Ishikawa (cell line): ENCODE measurements around the gene ZDBF2.

Experiments used
- CEBPB ChIP-seq: IDR thresholded peaks from 2 replicates; pipeline ENCODE4 v1.6.1; 2012
- EGR1 ChIP-seq: IDR thresholded peaks from 2 replicates; pipeline ENCODE4 v1.6.1; 2012
- EP300 ChIP-seq: IDR thresholded peaks from 2 replicates; pipeline ENCODE4 v1.6.1; 2012; ENCODE audit warnings: borderline replicate concordance
- FOXM1 ChIP-seq: IDR thresholded peaks from 2 replicates; pipeline ENCODE4 v1.6.1; 2012; ENCODE audit warnings: low read depth, borderline replicate concordance
- NFIC ChIP-seq: IDR thresholded peaks from 2 replicates; pipeline ENCODE4 v1.6.1; 2012
- RAD21 ChIP-seq: IDR thresholded peaks from 2 replicates; pipeline ENCODE4 v1.6.1; 2012; ENCODE audit warnings: low read depth
- TCF12 ChIP-seq: IDR thresholded peaks from 2 replicates; pipeline ENCODE4 v1.6.1; 2012; ENCODE audit warnings: low read depth
- TEAD4 ChIP-seq: IDR thresholded peaks from 2 replicates; pipeline ENCODE4 v1.6.1; 2012
- YY1 ChIP-seq: IDR thresholded peaks from 2 replicates; pipeline ENCODE4 v1.6.1; 2012; ENCODE audit warnings: low read depth
- TF ChIP-seq, protein P1 (sequence below): IDR thresholded peaks from 2 replicates; pipeline ENCODE4 v1.6.1; 2012
- TF ChIP-seq, protein P2 (sequence below): IDR thresholded peaks from 2 replicates; pipeline ENCODE4 v1.6.1; 2012; ENCODE audit warnings: low read depth, mild to moderate bottlenecking
- TF ChIP-seq, protein P3 (sequence below): IDR thresholded peaks from 2 replicates; pipeline ENCODE4 v1.6.1; 2012

GRCh38 chr2:206273905-206274304 is 558 bp upstream of the ZDBF2 start:
- TF ChIP-seq, protein P1, sequence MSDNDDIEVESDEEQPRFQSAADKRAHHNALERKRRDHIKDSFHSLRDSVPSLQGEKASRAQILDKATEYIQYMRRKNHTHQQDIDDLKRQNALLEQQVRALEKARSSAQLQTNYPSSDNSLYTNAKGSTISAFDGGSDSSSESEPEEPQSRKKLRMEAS, result no peak
- TF ChIP-seq CEBPB, result no peak
- no peak for TF ChIP-seq YY1
- TF ChIP-seq RAD21, result no peak
- no peak for TF ChIP-seq EGR1
- TF ChIP-seq EP300, result no peak
- TF ChIP-seq, protein P2, sequence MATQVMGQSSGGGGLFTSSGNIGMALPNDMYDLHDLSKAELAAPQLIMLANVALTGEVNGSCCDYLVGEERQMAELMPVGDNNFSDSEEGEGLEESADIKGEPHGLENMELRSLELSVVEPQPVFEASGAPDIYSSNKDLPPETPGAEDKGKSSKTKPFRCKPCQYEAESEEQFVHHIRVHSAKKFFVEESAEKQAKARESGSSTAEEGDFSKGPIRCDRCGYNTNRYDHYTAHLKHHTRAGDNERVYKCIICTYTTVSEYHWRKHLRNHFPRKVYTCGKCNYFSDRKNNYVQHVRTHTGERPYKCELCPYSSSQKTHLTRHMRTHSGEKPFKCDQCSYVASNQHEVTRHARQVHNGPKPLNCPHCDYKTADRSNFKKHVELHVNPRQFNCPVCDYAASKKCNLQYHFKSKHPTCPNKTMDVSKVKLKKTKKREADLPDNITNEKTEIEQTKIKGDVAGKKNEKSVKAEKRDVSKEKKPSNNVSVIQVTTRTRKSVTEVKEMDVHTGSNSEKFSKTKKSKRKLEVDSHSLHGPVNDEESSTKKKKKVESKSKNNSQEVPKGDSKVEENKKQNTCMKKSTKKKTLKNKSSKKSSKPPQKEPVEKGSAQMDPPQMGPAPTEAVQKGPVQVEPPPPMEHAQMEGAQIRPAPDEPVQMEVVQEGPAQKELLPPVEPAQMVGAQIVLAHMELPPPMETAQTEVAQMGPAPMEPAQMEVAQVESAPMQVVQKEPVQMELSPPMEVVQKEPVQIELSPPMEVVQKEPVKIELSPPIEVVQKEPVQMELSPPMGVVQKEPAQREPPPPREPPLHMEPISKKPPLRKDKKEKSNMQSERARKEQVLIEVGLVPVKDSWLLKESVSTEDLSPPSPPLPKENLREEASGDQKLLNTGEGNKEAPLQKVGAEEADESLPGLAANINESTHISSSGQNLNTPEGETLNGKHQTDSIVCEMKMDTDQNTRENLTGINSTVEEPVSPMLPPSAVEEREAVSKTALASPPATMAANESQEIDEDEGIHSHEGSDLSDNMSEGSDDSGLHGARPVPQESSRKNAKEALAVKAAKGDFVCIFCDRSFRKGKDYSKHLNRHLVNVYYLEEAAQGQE, result no peak
- TF ChIP-seq FOXM1, result no peak
- TF ChIP-seq, protein P3, sequence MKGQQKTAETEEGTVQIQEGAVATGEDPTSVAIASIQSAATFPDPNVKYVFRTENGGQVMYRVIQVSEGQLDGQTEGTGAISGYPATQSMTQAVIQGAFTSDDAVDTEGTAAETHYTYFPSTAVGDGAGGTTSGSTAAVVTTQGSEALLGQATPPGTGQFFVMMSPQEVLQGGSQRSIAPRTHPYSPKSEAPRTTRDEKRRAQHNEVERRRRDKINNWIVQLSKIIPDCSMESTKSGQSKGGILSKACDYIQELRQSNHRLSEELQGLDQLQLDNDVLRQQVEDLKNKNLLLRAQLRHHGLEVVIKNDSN, result no peak
- no peak for TF ChIP-seq TEAD4
- no peak for TF ChIP-seq TCF12
- TF ChIP-seq NFIC, result no peak
